Measurements from ENCODE around the gene MRM2. TPM values are rescaled to one million over a fixed set of nuclear protein-coding genes. Genes with fewer than 3 reads are reported as not detected.

MRM2 gene
- total RNA-seq, 1 experiment from 2014 or later: 49.9 TPM

- in situ Hi-C loops (cut with HindIII; ENCODE audit: low pct_unique_long_range_greater_than_20kb, low sequenced_read_pairs): no loop called here
- POLR2A ChIA-PET: no interaction called here
- DNase-seq (ENCODE audit: low read depth, low spot score) (no peak), ATAC-seq (no peak)
- TF ChIP-seq, protein P1, sequence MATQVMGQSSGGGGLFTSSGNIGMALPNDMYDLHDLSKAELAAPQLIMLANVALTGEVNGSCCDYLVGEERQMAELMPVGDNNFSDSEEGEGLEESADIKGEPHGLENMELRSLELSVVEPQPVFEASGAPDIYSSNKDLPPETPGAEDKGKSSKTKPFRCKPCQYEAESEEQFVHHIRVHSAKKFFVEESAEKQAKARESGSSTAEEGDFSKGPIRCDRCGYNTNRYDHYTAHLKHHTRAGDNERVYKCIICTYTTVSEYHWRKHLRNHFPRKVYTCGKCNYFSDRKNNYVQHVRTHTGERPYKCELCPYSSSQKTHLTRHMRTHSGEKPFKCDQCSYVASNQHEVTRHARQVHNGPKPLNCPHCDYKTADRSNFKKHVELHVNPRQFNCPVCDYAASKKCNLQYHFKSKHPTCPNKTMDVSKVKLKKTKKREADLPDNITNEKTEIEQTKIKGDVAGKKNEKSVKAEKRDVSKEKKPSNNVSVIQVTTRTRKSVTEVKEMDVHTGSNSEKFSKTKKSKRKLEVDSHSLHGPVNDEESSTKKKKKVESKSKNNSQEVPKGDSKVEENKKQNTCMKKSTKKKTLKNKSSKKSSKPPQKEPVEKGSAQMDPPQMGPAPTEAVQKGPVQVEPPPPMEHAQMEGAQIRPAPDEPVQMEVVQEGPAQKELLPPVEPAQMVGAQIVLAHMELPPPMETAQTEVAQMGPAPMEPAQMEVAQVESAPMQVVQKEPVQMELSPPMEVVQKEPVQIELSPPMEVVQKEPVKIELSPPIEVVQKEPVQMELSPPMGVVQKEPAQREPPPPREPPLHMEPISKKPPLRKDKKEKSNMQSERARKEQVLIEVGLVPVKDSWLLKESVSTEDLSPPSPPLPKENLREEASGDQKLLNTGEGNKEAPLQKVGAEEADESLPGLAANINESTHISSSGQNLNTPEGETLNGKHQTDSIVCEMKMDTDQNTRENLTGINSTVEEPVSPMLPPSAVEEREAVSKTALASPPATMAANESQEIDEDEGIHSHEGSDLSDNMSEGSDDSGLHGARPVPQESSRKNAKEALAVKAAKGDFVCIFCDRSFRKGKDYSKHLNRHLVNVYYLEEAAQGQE (IDR thresholded peaks at IDR 0.05; ENCODE audit: insufficient read depth in 1 of 2, low read depth in 2 of 2, low read length in 1 of 2): no peak
- TF ChIP-seq TCF7L2 (IDR thresholded peaks at IDR 0.05; ENCODE audit: low read depth, low read length): no peak
- no peak for TF ChIP-seq POLR2AphosphoS5 (IDR thresholded peaks at IDR 0.05; ENCODE audit: low read depth, low read length)
- no peak for TF ChIP-seq CTCF (IDR thresholded peaks at IDR 0.05)
- no peak for TF ChIP-seq SIN3A (IDR thresholded peaks at IDR 0.05; ENCODE audit: borderline replicate concordance, insufficient read depth, low read depth, low read length)
- Histone ChIP-seq H3K27me3 (ENCODE audit: control insufficient read depth, insufficient read depth, low read length) (no peaks in the 10 kb centered on the region), H3K4me3 (ENCODE audit: low read depth in 2 of 2, low read length in 2 of 2) (no peak overlapping the region), H3K4me1 (ENCODE audit: control insufficient read depth, insufficient read depth, low read length) (no peaks in the 10 kb centered on the region), H3K36me3 (ENCODE audit: control insufficient read depth, insufficient read depth, low read length) (no peaks in the 10 kb centered on the region), H3K27ac (ENCODE audit: low read length) (no peak overlapping the region), H3K9me3 (ENCODE audit: control insufficient read depth, insufficient read depth, low read depth, low read length) (no peaks in the 10 kb centered on the region)
- CTCF ChIA-PET: no interaction called here
- intact Hi-C loops (cut with micrococcal nuclease; ENCODE audit: unreplicated experiment): no loop called here
- no TSS peak for BruUV-seq (replicated peaks)
These were observed 22.9 kb downstream of the MRM2 start for GRCh38 chr7:2219136-2219535.

GRCh38 chr7:2218444-2218785 lies 23.6 kb downstream of the MRM2 start:
- POLR2A ChIA-PET: no interaction called here
- no peaks in the 10 kb centered on the region for H3K4me1 ChIP-seq (ENCODE audit: control insufficient read depth, insufficient read depth, low read length)
- H3K9me3 ChIP-seq (ENCODE audit: control insufficient read depth, insufficient read depth, low read depth, low read length): no peaks in the 10 kb centered on the region
- TSS peak; percentile 62 for BruUV-seq (replicated peaks)
- no peaks in the 10 kb centered on the region for H3K27me3 ChIP-seq (ENCODE audit: control insufficient read depth, insufficient read depth, low read length)
- no peak for DNase-seq (ENCODE audit: low read depth, low spot score)
- TF ChIP-seq CTCF (IDR thresholded peaks at IDR 0.05) (no peak), TCF7L2 (IDR thresholded peaks at IDR 0.05; ENCODE audit: low read depth, low read length) (no peak), POLR2AphosphoS5 (IDR thresholded peaks at IDR 0.05; ENCODE audit: low read depth, low read length) (no peak), SIN3A (IDR thresholded peaks at IDR 0.05; ENCODE audit: borderline replicate concordance, insufficient read depth, low read depth, low read length) (no peak)
- TF ChIP-seq, protein P1 (IDR thresholded peaks at IDR 0.05; ENCODE audit: insufficient read depth in 1 of 2, low read depth in 2 of 2, low read length in 1 of 2): no peak
- H3K36me3 ChIP-seq (ENCODE audit: control insufficient read depth, insufficient read depth, low read length): no peaks in the 10 kb centered on the region
- intact Hi-C loops (cut with micrococcal nuclease; ENCODE audit: unreplicated experiment) (no loop called here), in situ Hi-C loops (cut with HindIII; ENCODE audit: low pct_unique_long_range_greater_than_20kb, low sequenced_read_pairs) (no loop called here)
- ATAC-seq: no peak
- no peak overlapping the region for H3K4me3 ChIP-seq (ENCODE audit: low read depth in 2 of 2, low read length in 2 of 2)
- H3K27ac ChIP-seq (ENCODE audit: low read length): no peak overlapping the region
- CTCF ChIA-PET: interaction anchor here (0.7 kb wide), 1 partner anchor 24 kb away, joined by 3 read pairs; no protein-coding TSS in a partner anchor
